ENCODE results near the gene THSD4. TPM values are rescaled to one million over a fixed set of nuclear protein-coding genes. Genes with fewer than 3 reads are reported as not detected.

The THSD4 gene
- total and polyA plus RNA-seq, 2 of the 4 experiments (the other 2 are of a cell fraction) = 25.5 to 31.1 TPM

DNA sequence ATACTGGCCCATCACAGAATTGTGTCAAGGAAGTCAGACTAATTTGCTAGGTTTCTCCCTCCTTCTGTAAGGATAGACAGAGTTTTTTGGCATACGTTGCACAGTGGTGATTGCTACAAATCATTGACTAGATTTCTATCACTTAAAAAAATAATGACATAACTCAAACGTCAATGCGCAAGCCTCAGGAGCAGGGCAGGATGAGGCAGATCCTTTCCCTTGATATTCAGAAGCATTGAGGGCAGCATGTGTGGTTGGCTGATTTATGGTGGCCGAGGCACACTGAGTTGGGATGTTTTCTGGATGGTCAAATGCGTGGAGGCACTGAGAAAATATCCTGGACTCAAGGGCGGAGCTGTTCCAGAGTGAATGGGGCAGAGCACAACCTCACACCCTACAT is 14.4 kb downstream of the THSD4 start:
- Histone ChIP-seq H3K79me1 (ENCODE audit: low read depth in 1 of 2, low read length in 2 of 2) (peaks cover 32 to 74% of the 10 kb centered on the region in 2 experiments), H2AFZ (replicated peaks; ENCODE audit: low read length, poor library complexity) (no peak overlapping the region), H3K23ac (ENCODE audit: low read depth, low read length) (no peak overlapping the region), H3K9ac (ENCODE audit: low read depth, low read length) (no peak overlapping the region), H2AK9ac (replicated peaks; ENCODE audit: low read depth, low read length, poor library complexity) (no peak overlapping the region), H4K20me1 (ENCODE audit: insufficient read depth, low read length) (peaks cover 20% of the 10 kb centered on the region; the same call in 1 of the 2 replicates), H3K9me3 (ENCODE audit: control insufficient read depth, insufficient read depth, low read length) (no peaks in the 10 kb centered on the region), H3K27ac (ENCODE audit: insufficient read depth, low read length) (no peak overlapping the region), H4K8ac (ENCODE audit: low read depth in 2 of 2, low read length in 2 of 2) (peak overlapping the region in 1 of 2 experiments; percentile 11; a peak in 1 of 4 replicates), H4K5ac (ENCODE audit: low read depth, low read length) (no peak overlapping the region), H3K4me3 (ENCODE audit: insufficient read depth, low read depth, low read length) (no peak overlapping the region), H3K14ac (replicated peaks; ENCODE audit: low read depth, low read length) (no peak overlapping the region), H2BK20ac (ENCODE audit: low read depth, low read length) (peak overlapping the region; percentile 2; the same call in 1 of the 2 replicates), H2BK120ac (ENCODE audit: low read depth, low read length) (peak overlapping the region; percentile 10; the same call in 1 of the 2 replicates), H3K4me1 (ENCODE audit: control insufficient read depth, insufficient read depth, low read length) (peaks cover 17% of the 10 kb centered on the region), H2BK15ac (ENCODE audit: low read depth, low read length) (peak overlapping the region; percentile 25; the same call in 1 of the 3 replicates), H3K36me3 (ENCODE audit: control insufficient read depth, insufficient read depth, low read length) (no peaks in the 10 kb centered on the region), H2AK5ac (ENCODE audit: low read depth, low read length) (peak overlapping the region; percentile 25), H3K27me3 (ENCODE audit: control insufficient read depth, insufficient read depth, low read length) (no peaks in the 10 kb centered on the region), H2BK5ac (ENCODE audit: low read depth, low read length, poor library complexity, severe bottlenecking) (peak overlapping the region; percentile 24), H3K4ac (ENCODE audit: low read depth, low read length) (peak overlapping the region; percentile 31), H4K91ac (ENCODE audit: insufficient read depth, low read depth, low read length) (no peak overlapping the region), H3K18ac (ENCODE audit: low read depth, low read length) (no peak overlapping the region), H3K56ac (ENCODE audit: extremely low read depth, insufficient read depth, low read length) (no peak overlapping the region), H3K4me2 (ENCODE audit: low read depth, low read length) (no peak overlapping the region), H3K9me1 (ENCODE audit: insufficient read depth, low read length) (peaks cover 30% of the 10 kb centered on the region)
- in situ Hi-C loops (cut with MboI; ENCODE audit: low sequenced_read_pairs) (no loop called here), intact Hi-C loops (cut with micrococcal nuclease) (no loop called here), dilution Hi-C loops (cut with HindIII; ENCODE audit: low sequenced_read_pairs, unreplicated experiment) (no loop called here)
- ChIA-PET CTCF (no interaction called here), POLR2A (ENCODE audit: unreplicated experiment) (no interaction called here)
- TF ChIP-seq BHLHE40 (IDR thresholded peaks at IDR 0.05; ENCODE audit: low read depth, low read length) (no peak), MAZ (IDR thresholded peaks at IDR 0.05; ENCODE audit: borderline replicate concordance, low read depth, low read length) (no peak), MAFK (IDR thresholded peaks at IDR 0.05; ENCODE audit: low read depth, low read length) (no peak), NFE2L2 (IDR thresholded peaks at IDR 0.05; ENCODE audit: low read depth, low read length) (no peak), MXI1 (IDR thresholded peaks at IDR 0.05; ENCODE audit: borderline replicate concordance, low read depth, low read length) (no peak), RCOR1 (IDR thresholded peaks at IDR 0.05; ENCODE audit: insufficient replicate concordance, low read length) (no peak), POLR2A (IDR thresholded peaks at IDR 0.05; ENCODE audit: low read depth, low read length) (no peak), RFX5 (IDR thresholded peaks at IDR 0.05; ENCODE audit: low read depth, low read length) (no peak), SMC3 (IDR thresholded peaks at IDR 0.05; ENCODE audit: low read depth, low read length) (no peak), RAD21 (IDR thresholded peaks at IDR 0.05; ENCODE audit: low read length) (no peak), CEBPB (IDR thresholded peaks at IDR 0.05; ENCODE audit: low read depth, low read length) (no peak), CHD1 (IDR thresholded peaks at IDR 0.05; ENCODE audit: low read depth, low read length) (no peak), FOS (IDR thresholded peaks at IDR 0.05; ENCODE audit: low read depth, low read length) (no peak)
- TF ChIP-seq, protein P1, sequence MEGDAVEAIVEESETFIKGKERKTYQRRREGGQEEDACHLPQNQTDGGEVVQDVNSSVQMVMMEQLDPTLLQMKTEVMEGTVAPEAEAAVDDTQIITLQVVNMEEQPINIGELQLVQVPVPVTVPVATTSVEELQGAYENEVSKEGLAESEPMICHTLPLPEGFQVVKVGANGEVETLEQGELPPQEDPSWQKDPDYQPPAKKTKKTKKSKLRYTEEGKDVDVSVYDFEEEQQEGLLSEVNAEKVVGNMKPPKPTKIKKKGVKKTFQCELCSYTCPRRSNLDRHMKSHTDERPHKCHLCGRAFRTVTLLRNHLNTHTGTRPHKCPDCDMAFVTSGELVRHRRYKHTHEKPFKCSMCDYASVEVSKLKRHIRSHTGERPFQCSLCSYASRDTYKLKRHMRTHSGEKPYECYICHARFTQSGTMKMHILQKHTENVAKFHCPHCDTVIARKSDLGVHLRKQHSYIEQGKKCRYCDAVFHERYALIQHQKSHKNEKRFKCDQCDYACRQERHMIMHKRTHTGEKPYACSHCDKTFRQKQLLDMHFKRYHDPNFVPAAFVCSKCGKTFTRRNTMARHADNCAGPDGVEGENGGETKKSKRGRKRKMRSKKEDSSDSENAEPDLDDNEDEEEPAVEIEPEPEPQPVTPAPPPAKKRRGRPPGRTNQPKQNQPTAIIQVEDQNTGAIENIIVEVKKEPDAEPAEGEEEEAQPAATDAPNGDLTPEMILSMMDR (conservative IDR thresholded peaks at IDR 0.05; ENCODE audit: low read depth, low read length) = no peak
- TF ChIP-seq, protein P2, sequence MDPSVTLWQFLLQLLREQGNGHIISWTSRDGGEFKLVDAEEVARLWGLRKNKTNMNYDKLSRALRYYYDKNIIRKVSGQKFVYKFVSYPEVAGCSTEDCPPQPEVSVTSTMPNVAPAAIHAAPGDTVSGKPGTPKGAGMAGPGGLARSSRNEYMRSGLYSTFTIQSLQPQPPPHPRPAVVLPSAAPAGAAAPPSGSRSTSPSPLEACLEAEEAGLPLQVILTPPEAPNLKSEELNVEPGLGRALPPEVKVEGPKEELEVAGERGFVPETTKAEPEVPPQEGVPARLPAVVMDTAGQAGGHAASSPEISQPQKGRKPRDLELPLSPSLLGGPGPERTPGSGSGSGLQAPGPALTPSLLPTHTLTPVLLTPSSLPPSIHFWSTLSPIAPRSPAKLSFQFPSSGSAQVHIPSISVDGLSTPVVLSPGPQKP (IDR thresholded peaks at IDR 0.05; ENCODE audit: borderline replicate concordance, low read depth, low read length) = no peak
- TF ChIP-seq, protein P3, sequence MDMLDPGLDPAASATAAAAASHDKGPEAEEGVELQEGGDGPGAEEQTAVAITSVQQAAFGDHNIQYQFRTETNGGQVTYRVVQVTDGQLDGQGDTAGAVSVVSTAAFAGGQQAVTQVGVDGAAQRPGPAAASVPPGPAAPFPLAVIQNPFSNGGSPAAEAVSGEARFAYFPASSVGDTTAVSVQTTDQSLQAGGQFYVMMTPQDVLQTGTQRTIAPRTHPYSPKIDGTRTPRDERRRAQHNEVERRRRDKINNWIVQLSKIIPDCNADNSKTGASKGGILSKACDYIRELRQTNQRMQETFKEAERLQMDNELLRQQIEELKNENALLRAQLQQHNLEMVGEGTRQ (IDR thresholded peaks at IDR 0.05; ENCODE audit: low read depth, low read length) = no peak
- no peak for DNase-seq
- BruUV-seq (replicated peaks) = no TSS peak
- no CpG with 5 or more reads among the region's 6 CpGs for WGBS, 2 experiments (ENCODE audit: extremely low coverage in 2 of 2, insufficient read length in 1 of 2)
- no peak for ATAC-seq (ENCODE audit: low read depth)

Data from IMR-90 (cell line).